ENCODE results near the gene CENPP.

GRCh38 chr9:92595930-92596329 lies 270.2 kb downstream of the CENPP start:
- TF ChIP-seq POLR2A (IDR thresholded peaks at IDR 0.05) (no peak), CTCF (IDR thresholded peaks at IDR 0.05) (no peak)

All from vagina (tissue), 2 donors.